GM21515 (cell line): ENCODE results near the gene DLG5.

Experiments used
- ATAC-seq: cut with Tn5 transposase; IDR thresholded peaks from one replicate; pipeline ENCODE4 v1.9.1; 2021; ENCODE audit not compliant: unreplicated experiment

The DLG5 gene

GRCh38 chr10:77955136-77955535, 28.6 kb upstream of the DLG5 start:
- ATAC-seq: no peak

DNA sequence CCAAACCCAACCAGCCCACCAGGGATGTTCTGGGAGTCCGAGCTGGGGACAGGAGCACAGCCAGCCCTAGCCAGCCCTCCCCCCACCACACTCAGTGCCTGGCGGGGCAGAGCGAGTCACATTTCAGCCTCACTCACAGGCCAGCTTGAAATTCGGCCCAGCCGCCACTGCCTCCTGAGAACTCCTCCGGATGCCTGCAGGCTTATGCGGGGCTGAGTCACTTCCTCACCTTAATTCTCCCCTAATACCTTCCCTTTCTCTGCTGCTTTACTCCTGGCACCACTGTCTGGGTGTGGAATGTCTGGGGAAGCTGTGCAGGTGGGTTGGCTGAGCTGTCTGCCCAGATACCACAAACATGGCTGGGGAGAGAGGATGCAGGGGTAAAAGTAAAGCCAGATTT, 22.6 kb upstream of the DLG5 start:
- no peak for ATAC-seq

GRCh38 chr10:77946084-77946483, 19.5 kb upstream of the DLG5 start:
- ATAC-seq: no peak

GRCh38 chr10:77944519-77944918, 18.0 kb upstream of the DLG5 start:
- no peak for ATAC-seq

- ATAC-seq: no peak
These were observed 16.8 kb upstream of the DLG5 start for GRCh38 chr10:77943121-77943901.

DNA sequence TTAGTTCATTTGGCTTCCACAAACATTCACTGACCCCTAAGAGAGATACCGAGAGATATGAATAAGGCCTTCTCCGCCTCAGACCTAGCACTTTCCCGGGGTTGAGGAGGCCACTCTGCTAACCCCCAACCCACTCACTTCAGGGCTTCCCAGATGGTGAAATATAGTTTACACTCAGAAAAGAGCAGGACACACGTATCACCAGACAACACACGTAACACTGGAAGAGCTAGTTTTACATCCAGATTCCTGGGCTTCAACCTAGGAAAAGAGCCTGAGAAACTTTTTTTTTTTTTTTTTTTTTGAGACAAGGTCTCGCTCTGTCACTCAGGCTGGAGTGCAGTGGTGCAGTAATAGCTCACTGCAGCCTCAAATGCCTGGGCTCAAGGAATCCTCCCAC, 15.2 kb upstream of the DLG5 start:
- no peak for ATAC-seq

DNA sequence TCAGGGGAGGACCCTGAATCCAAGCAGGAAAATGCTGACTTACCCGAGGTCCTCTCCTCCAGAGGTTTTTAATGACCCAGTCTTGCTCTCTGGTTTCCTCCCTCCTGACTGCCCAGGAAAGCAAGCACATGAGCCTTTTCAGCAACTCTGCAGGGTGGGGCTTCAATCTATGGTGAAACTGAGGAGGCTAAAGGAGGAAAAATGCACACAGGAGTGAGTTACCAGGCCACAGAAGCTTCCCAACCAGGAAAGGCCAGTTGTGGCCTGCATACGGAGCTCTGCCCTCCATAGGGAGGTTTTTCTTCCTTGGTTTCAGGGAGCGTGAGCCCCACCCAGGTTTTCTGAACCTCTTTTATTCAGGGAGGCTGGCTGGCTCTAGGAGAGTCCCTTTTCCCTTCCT, 14.1 kb upstream of the DLG5 start:
- no peak for ATAC-seq

DNA sequence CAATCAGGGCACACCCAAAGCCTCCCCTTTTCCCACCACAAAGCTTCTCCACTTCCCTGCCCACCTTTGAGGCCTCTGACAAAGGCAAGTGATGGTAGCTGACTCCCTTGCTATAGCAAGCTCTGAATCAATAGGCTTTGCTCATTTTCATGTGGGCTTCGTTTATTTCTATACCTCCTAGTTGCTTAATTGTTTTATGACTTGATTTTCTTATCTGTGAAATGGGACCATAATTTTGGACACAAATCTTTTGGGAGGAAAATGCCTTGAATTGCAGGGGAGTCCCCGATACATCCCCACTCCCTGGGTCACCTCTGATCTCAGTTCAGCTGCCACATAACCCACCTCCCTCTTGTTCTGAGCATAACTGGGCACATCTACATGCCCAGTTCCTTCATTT, 13.7 kb upstream of the DLG5 start:
- no peak for ATAC-seq

GRCh38 chr10:77939561-77940001, 13.0 kb upstream of the DLG5 start:
- no peak for ATAC-seq

DNA sequence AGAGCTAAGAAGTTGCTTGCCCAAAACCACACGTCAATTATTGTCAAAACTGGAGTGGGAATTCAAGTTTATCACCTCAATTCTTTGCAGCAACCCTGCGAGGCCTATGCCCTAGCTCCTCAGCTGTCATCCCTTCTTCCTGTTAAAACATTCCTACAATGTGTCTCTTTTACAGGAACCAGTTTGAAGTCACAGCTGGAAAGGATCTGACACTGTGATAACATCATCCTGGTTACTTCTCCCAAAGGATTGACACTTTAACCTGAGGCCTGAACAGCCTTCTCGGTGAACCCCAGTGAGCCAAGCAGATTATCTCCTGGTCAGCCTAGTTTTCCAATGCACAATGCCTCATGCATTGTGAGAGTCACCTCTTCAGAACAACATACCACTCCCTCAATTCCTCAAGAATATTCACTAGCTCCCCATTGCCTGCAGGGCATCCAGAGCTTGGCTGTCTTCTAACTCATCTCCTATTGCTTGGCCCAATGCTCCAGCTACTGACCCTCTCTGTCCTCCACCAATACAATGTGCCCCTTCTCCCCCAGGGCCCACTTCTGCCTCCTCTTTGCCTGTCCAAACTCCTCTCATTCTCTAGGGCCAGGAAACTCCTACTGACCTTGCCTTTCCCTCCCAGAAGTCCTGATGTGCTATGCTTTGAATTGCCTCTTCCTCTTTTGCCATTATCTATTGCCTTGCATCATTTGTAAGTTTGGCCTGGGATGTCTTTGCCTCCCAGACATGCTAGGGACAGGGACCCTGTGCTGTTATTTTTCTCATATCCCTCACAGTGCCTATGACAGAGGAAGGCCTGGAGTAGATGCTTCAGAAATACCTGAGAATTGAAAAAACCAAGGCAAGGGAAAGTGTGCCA, 10.4 kb upstream of the DLG5 start:
- no peak for ATAC-seq

GRCh38 chr10:77932016-77932715, 5.6 kb upstream of the DLG5 start:
- no peak for ATAC-seq

GRCh38 chr10:77927402-77928246, 1.1 kb upstream of the DLG5 start:
- ATAC-seq: no peak

DNA sequence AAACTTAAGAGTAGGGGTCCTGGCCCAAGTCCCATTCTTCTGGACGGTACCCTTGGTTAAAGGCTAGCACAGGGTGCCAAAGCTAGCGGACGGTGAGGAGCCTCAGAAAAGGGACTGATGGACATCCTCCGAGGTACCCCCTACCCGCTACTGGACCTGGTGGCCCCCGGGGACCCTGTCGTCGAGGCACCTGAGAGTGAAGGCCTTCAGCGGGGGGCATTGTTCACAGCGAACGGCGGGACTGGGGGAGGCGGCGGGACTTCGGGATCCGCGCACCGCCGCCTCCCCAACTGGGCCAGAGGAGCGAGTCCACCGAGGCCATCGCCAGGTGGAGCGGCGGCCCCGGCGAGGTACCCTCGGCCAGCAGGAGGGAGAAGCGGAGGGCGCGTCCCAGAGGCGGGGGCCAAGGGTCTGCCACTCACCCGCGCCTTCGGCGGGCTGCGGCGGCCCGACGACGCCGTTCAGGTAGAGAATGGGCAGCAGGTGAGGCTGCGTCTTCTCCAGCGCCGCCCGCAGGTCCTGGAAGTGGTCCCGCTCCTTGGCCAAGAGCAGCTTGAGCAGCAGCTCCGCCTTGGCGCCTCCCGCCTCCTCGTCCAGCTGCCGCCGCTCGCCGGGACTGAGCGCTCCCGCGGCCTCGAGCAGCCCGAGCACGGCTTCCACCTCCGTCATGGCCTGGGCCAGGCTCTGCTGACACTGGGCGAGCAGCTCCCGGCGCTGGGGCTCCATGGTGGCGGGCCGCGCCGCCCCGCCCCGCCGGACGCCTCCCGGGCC, 575 bp downstream of the DLG5 start:
- peak; percentile 53 for ATAC-seq

DNA sequence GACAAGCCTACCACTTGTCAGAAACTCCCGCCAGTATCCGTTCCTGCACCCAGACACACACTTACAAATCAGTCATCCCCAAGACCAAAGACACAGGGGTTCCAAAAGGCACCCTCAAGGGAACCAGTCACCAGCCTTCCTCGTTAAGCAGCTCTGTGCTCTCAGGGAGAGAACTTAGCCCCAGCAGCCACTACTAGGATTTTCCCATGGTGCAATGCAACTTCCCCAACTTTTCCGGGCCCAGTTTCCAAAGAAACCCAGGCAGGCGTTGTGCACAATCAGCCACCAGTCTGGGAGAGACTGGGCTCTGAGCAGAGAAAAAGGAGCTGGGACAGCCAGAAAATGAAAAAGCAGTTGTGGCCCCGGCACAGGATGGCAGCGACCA, 1.2 kb downstream of the DLG5 start:
- no peak for ATAC-seq

- ATAC-seq: no peak
These were observed 3.9 kb downstream of the DLG5 start for GRCh38 chr10:77922566-77923179.

DNA sequence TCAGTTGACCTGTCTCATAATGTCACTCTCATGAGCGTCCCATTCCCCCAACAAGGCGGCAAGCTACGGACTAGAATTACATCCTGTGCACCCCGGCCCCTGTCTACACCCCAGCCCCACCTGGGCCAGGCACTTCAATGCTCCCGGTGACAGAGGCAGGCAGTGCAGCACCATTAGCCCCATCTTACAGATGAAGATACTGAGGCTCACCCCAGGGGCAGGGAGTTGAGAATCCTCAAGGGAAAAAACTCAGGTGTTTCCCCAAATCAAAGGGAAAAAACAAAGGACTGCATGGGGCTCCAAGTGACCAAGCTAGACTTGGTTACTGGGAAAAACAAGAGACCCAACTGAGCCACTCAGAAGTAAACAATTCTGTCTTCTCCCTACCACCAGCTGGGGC, 4.5 kb downstream of the DLG5 start:
- ATAC-seq: no peak

GRCh38 chr10:77921395-77921794, 5.2 kb downstream of the DLG5 start:
- ATAC-seq: no peak

DNA sequence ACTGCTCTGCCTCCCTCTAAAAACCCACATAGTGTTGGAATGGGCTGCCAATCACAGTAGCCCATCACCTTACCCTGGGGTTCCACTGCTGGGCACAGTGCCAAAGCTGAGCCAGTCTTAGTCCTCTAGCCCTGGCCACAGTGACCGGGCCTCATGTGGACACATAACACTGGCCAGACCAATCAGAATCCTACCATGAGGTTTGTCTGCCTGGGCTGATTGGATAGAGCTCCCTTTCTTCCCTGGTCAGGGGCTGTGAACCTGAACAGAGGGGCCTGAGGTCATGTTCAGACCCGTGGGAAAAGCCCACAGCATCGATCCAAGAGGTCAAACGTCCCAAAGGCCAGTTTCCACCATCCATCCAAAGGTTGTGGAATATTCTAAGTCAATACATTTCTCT, 6.1 kb downstream of the DLG5 start:
- no peak for ATAC-seq

DNA sequence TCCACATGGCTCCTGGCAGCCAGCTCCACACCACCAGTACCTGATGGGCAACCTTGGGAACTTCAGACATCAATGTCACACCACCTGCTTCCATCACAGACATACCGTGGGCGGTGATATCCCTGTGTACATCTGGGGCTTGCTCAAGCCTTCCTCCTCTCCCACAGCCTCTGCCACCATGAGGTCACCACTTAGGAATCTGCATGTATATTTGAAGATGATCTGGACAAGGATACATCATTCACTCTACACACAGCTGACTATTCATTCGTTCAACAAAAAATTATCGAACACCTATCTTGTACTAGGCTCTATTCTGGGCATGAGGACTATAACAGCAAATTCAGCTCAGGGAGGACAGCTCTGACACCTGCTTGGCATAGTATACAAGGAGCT, 6.8 kb downstream of the DLG5 start:
- ATAC-seq: no peak
